H1 (cell line): ENCODE data around the gene ARHGEF4. TPM values are rescaled to one million over a fixed set of nuclear protein-coding genes. Genes with fewer than 3 reads are reported as not detected.

Source experiments
- CHD7 ChIP-seq: fragments of 300-600 bp; sonication (generic); IDR thresholded peaks from 2 replicates; pipeline ENCODE4 v1.7.1; 2012; ENCODE audit warnings: low read length, moderate library complexity, mild to moderate bottlenecking, inconsistent platforms; ENCODE audit not compliant: insufficient replicate concordance
- HDAC6 ChIP-seq: IDR thresholded peaks from one replicate; pipeline ENCODE4 v1.7.1; 2012; ENCODE audit warnings: low read depth, mild to moderate bottlenecking, inconsistent platforms, low read length, moderate library complexity
- SAP30 ChIP-seq: fragments of 300-600 bp; sonication (generic); IDR thresholded peaks from 2 replicates; pipeline ENCODE4 v1.7.1; 2012; ENCODE audit warnings: low read length, moderate library complexity, mild to moderate bottlenecking, inconsistent platforms; ENCODE audit not compliant: insufficient read depth, insufficient replicate concordance
- polyA plus RNA-seq, 7 experiments: library from polyadenylated mRNA; depleted of rRNA in 3 of 7; stranded (reverse) in 5 of 7; unstranded in 2 of 7; fragments of >200 nt in 5 of 7; fragments of 200-250 nt in 2 of 7; gene quantifications; 1 replicate in 5 of 7; 2 replicates in 1 of 7; 4 replicates in 1 of 7; pipeline versions ENCODE4 v1.2.1 to v1.2.3, GENCODE V29; 2011 to 2013; ENCODE audit warnings: missing spikeins in 2 of 7, mixed read lengths in 2 of 7
- total RNA-seq: library from RNA; stranded (reverse); fragmentation: NEBNext Ultra II Directional; extraction: Animal tissue kit (Norgen Biotek cat#: 25700); gene quantifications from 2 replicates; pipeline ENCODE4 v1.2.1, GENCODE V29; 2021

ARHGEF4 gene
- total and polyA plus RNA-seq, 2 of the 8 experiments (the other 6 are each of a cell fraction or from before 2014, with no cell fraction given) = 10.6 to 14.6 TPM

- TF ChIP-seq CHD7 (no peak), SAP30 (no peak), HDAC6 (no peak)
These were observed 114.3 kb downstream of the ARHGEF4 start (continued) for GRCh38 chr2:130951018-130951417.
